ENCODE measurements around the gene PER2. TPM values are rescaled to one million over a fixed set of nuclear protein-coding genes. Genes with fewer than 3 reads are reported as not detected.
"Not testable (repeated sequence)": the region's sequence is repeated elsewhere in the genome, so short reads cannot be mapped to it uniquely, and the experiment has no call there.

The PER2 gene
- total RNA-seq (10 to 100 TPM; 12.9 to 14.2 TPM), polyA plus RNA-seq (4.3 TPM)

GRCh38 chr2:238287737-238288649 is at the start of gene PER2:
Gene PER2 (minus strand): TSS chr2:238288610. CDS start chr2:238277936, 10,674 bp downstream.
- no peaks in the 10 kb centered on the region for H3K27me3 Mint-ChIP-seq
- H3K4me3 Mint-ChIP-seq, result peak within 1 kb of the TSS; percentile 85 to 95 (median 90)
- peak in 3 of 5 donors; percentile 21 to 64 (median 25) for DNase-seq
- no peaks in the 10 kb centered on the region for H3K36me3 ChIP-seq (ENCODE audit: insufficient read depth, low read length)
- CTCF ChIA-PET, result interaction anchor here (1.4 kb wide), 1 partner anchor 9 kb away, joined by 3 read pairs; no protein-coding TSS in a partner anchor
- H3K4me1 Mint-ChIP-seq, result peaks cover 36 to 55% (median 43%) of the 10 kb centered on the region in 3 donors
- H3K4me3 ChIP-seq (ENCODE audit: low read length), result peak within 1 kb of the TSS; percentile 84
- H3K36me3 Mint-ChIP-seq, result peaks cover 0 to 5% (median 0%) of the 10 kb centered on the region in 3 donors
- no peaks in the 10 kb centered on the region for H3K9me3 ChIP-seq (ENCODE audit: low read length)
- POLR2A ChIA-PET, result interaction anchor here (1.4 to 2.0 kb wide), 2 partner anchors 48 to 57 kb away, joined by 3 to 8 read pairs; partner anchors contain the start of gene HES6
- H3K27ac ChIP-seq (ENCODE audit: low read depth, low read length), result peak within 1 kb of the TSS; percentile 91
- peaks cover 23% of the 10 kb centered on the region for H3K4me1 ChIP-seq (ENCODE audit: insufficient read depth, low read length)
- H3K27me3 ChIP-seq (ENCODE audit: insufficient read depth, low read length, poor library complexity, severe bottlenecking), result no peaks in the 10 kb centered on the region
- H3K9me3 Mint-ChIP-seq, result no peaks in the 10 kb centered on the region
- peak within 1 kb of the TSS; percentile 88 to 98 (median 94) for H3K27ac Mint-ChIP-seq

DNA sequence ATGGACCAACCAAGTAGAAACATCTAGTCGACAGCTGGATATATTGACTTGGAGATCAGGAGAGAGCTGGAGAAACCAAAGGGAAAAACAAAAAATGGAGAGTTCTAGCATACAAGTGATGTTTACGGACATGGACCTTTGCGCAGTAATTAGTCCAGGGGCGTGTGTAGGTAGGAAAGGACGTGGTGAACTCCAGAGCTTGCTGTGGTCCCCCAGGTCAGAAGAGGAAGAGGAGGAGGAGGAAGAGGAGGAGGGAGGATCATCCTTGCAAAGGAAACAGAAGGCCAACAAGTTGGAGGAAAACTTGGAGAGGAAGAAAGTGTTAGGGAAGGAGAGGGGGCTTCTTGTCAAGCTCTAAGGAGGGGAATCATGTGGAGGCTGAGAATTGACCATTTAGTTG is 49.4 kb upstream of the PER2 start:
- no peaks in the 10 kb centered on the region for H3K9me3 Mint-ChIP-seq
- CTCF ChIA-PET, result no interaction called here

DNA sequence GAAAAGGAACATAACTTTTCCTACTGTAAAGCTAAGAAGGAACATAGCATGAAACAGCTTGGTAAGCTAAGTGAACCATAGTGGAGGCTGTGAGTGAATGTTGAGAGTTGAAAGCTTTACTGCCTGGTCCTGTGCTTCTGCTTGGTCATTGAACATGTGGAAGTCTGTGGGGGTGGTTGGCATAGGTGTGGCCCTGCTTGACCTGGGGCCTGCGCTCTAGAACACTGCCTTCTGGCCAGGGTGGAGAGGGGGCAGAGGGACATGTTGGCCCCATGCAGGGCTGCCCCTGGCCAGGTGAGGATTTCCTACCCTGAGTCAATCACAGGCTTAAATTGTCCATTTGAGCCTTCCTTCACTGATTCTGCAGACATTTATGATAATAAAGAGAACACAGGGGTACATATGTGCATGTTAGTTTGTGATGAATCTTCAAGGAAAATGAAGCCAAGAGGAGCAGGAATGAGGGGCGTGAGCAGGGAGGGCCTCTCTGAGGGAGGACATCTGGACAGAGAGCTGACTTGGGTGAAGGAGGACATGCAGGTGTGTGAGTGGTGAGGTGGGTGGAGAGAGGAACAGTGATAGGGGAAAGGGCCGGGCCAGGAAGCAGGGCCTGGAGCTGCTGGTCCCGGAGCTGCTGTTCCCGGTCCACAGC is 48.5 kb upstream of the PER2 start:
- no peak overlapping the region for H3K27ac ChIP-seq (ENCODE audit: low read depth, low read length)
- no peak overlapping the region for H3K4me3 ChIP-seq (ENCODE audit: low read length)
- no peak for DNase-seq
- no peaks in the 10 kb centered on the region for H3K36me3 ChIP-seq (ENCODE audit: insufficient read depth, low read length)
- Mint-ChIP-seq H3K9me3 (no peaks in the 10 kb centered on the region), H3K27me3 (no peaks in the 10 kb centered on the region), H3K4me3 (no peak overlapping the region), H3K4me1 (peaks cover 3 to 18% (median 11%) of the 10 kb centered on the region in 3 donors), H3K27ac (peak overlapping the region in 4 of 8 donors; percentile 9 to 70 (median 32)), H3K36me3 (peaks cover 0 to 45% (median 13%) of the 10 kb centered on the region in 3 donors)
- H3K27me3 ChIP-seq (ENCODE audit: insufficient read depth, low read length, poor library complexity, severe bottlenecking), result no peaks in the 10 kb centered on the region
- ChIA-PET CTCF (no interaction called here), POLR2A (no interaction called here)
- no peaks in the 10 kb centered on the region for H3K4me1 ChIP-seq (ENCODE audit: insufficient read depth, low read length)
- H3K9me3 ChIP-seq (ENCODE audit: low read length), result no peaks in the 10 kb centered on the region

More for the DNA sequence above, 49.4 kb upstream of the PER2 start:
- no peaks in the 10 kb centered on the region for H3K27me3 ChIP-seq (ENCODE audit: insufficient read depth, low read length, poor library complexity, severe bottlenecking)
- H3K9me3 ChIP-seq (ENCODE audit: low read length), result no peaks in the 10 kb centered on the region
- Mint-ChIP-seq H3K27ac (peak overlapping the region in 2 of 8 donors; percentile 43 to 61), H3K27me3 (no peaks in the 10 kb centered on the region), H3K4me3 (no peak overlapping the region), H3K4me1 (peaks cover 3 to 18% (median 11%) of the 10 kb centered on the region in 3 donors), H3K36me3 (peaks cover 0 to 44% (median 13%) of the 10 kb centered on the region in 3 donors)
- POLR2A ChIA-PET, result no interaction called here
- no peaks in the 10 kb centered on the region for H3K36me3 ChIP-seq (ENCODE audit: insufficient read depth, low read length)
- DNase-seq, result no peak
- no peaks in the 10 kb centered on the region for H3K4me1 ChIP-seq (ENCODE audit: insufficient read depth, low read length)
- H3K4me3 ChIP-seq (ENCODE audit: low read length), result no peak overlapping the region
- no peak overlapping the region for H3K27ac ChIP-seq (ENCODE audit: low read depth, low read length)

- Histone ChIP-seq H3K4me1 (ENCODE audit: insufficient read depth, low read length) (no peaks in the 10 kb centered on the region), H3K27me3 (ENCODE audit: insufficient read depth, low read length, poor library complexity, severe bottlenecking) (no peaks in the 10 kb centered on the region), H3K27ac (ENCODE audit: low read depth, low read length) (no peak overlapping the region), H3K9me3 (ENCODE audit: low read length) (no peaks in the 10 kb centered on the region), H3K4me3 (ENCODE audit: low read length) (no peak overlapping the region), H3K36me3 (ENCODE audit: insufficient read depth, low read length) (no peaks in the 10 kb centered on the region)
- Mint-ChIP-seq H3K36me3 (peaks cover 0 to 47% (median 13%) of the 10 kb centered on the region in 3 donors), H3K4me3 (no peak overlapping the region), H3K27ac (peak overlapping the region in 1 of 8 donors; percentile 26), H3K9me3 (no peaks in the 10 kb centered on the region), H3K27me3 (no peaks in the 10 kb centered on the region), H3K4me1 (peaks cover 3 to 18% (median 11%) of the 10 kb centered on the region in 3 donors)
- DNase-seq, result no peak
- ChIA-PET POLR2A (no interaction called here), CTCF (no interaction called here)
These were observed 47.7 kb upstream of the PER2 start for GRCh38 chr2:238336151-238336550.

- H3K36me3 Mint-ChIP-seq, result peaks cover 0 to 49% (median 13%) of the 10 kb centered on the region in 3 donors
- CTCF ChIA-PET; H3K27ac ChIP-seq (ENCODE audit: low read depth, low read length); H3K36me3 ChIP-seq (ENCODE audit: insufficient read depth, low read length); H3K9me3 Mint-ChIP-seq; H3K4me1 ChIP-seq (ENCODE audit: insufficient read depth, low read length); H3K4me3 ChIP-seq (ENCODE audit: low read length); POLR2A ChIA-PET; H3K9me3 ChIP-seq (ENCODE audit: low read length); H3K4me3 Mint-ChIP-seq; H3K27ac Mint-ChIP-seq; H3K27me3 ChIP-seq (ENCODE audit: insufficient read depth, low read length, poor library complexity, severe bottlenecking); H3K27me3 Mint-ChIP-seq; DNase-seq: not testable (repeated sequence)
- H3K4me1 Mint-ChIP-seq, result peaks cover 3 to 18% (median 11%) of the 10 kb centered on the region in 3 donors
These were observed 47.2 kb upstream of the PER2 start for GRCh38 chr2:238335591-238335990.

- H3K27ac ChIP-seq (ENCODE audit: low read depth, low read length), result no peak overlapping the region
- no peaks in the 10 kb centered on the region for H3K36me3 ChIP-seq (ENCODE audit: insufficient read depth, low read length)
- peaks cover 2 to 49% (median 13%) of the 10 kb centered on the region in 3 donors for H3K36me3 Mint-ChIP-seq
- no peaks in the 10 kb centered on the region for H3K9me3 Mint-ChIP-seq
- ChIA-PET POLR2A (no interaction called here), CTCF (no interaction called here)
- no peaks in the 10 kb centered on the region for H3K9me3 ChIP-seq (ENCODE audit: low read length)
- H3K27me3 Mint-ChIP-seq, result no peaks in the 10 kb centered on the region
- no peaks in the 10 kb centered on the region for H3K27me3 ChIP-seq (ENCODE audit: insufficient read depth, low read length, poor library complexity, severe bottlenecking)
- no peak overlapping the region for H3K4me3 ChIP-seq (ENCODE audit: low read length)
- H3K4me1 ChIP-seq (ENCODE audit: insufficient read depth, low read length), result no peaks in the 10 kb centered on the region
- peak overlapping the region in 1 of 8 donors; percentile 59 for H3K27ac Mint-ChIP-seq
- no peak overlapping the region for H3K4me3 Mint-ChIP-seq
- no peak for DNase-seq
- peaks cover 3 to 15% (median 11%) of the 10 kb centered on the region in 3 donors for H3K4me1 Mint-ChIP-seq
These were observed 46.5 kb upstream of the PER2 start for GRCh38 chr2:238334885-238335284.

GRCh38 chr2:238331916-238332315 is 43.5 kb upstream of the PER2 start:
- Histone ChIP-seq H3K27me3 (ENCODE audit: insufficient read depth, low read length, poor library complexity, severe bottlenecking) (no peaks in the 10 kb centered on the region), H3K9me3 (ENCODE audit: low read length) (no peaks in the 10 kb centered on the region), H3K4me1 (ENCODE audit: insufficient read depth, low read length) (no peaks in the 10 kb centered on the region), H3K4me3 (ENCODE audit: low read length) (no peak overlapping the region), H3K36me3 (ENCODE audit: insufficient read depth, low read length) (no peaks in the 10 kb centered on the region), H3K27ac (ENCODE audit: low read depth, low read length) (no peak overlapping the region)
- Mint-ChIP-seq H3K4me3 (no peak overlapping the region), H3K27ac (no peak overlapping the region), H3K9me3 (no peaks in the 10 kb centered on the region), H3K36me3 (peaks cover 16 to 67% (median 22%) of the 10 kb centered on the region in 3 donors), H3K27me3 (no peaks in the 10 kb centered on the region), H3K4me1 (peaks cover 0 to 1% (median 0%) of the 10 kb centered on the region in 3 donors)
- ChIA-PET CTCF (no interaction called here), POLR2A (no interaction called here)
- no peak for DNase-seq

DNA sequence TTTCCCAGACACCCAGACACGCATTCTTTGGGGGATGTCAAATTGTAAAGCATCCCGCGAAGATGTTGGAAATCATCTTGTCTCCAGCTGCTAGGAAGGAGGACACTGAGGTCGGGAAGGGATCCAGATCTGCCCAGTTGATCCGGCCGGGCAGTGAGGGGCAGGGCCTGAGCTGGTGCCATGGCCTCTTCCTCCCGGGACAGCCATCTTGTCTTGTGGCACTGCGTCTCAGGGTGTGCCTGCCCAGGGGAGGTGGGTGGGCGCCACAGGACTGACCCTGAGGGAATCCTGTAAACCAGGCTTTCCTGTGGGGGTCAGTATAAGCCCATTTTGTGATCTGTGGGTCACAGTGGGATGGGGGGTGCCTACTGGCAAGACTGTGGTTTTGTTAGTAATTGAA is 42.0 kb upstream of the PER2 start:
- Histone ChIP-seq H3K9me3 (ENCODE audit: low read length) (no peaks in the 10 kb centered on the region), H3K36me3 (ENCODE audit: insufficient read depth, low read length) (no peaks in the 10 kb centered on the region), H3K4me3 (ENCODE audit: low read length) (no peak overlapping the region), H3K4me1 (ENCODE audit: insufficient read depth, low read length) (no peaks in the 10 kb centered on the region), H3K27ac (ENCODE audit: low read depth, low read length) (no peak overlapping the region), H3K27me3 (ENCODE audit: insufficient read depth, low read length, poor library complexity, severe bottlenecking) (no peaks in the 10 kb centered on the region)
- H3K4me1 Mint-ChIP-seq, result peaks cover 0 to 4% (median 0%) of the 10 kb centered on the region in 3 donors
- no peak overlapping the region for H3K4me3 Mint-ChIP-seq
- no peaks in the 10 kb centered on the region for H3K9me3 Mint-ChIP-seq
- peaks cover 16 to 71% (median 21%) of the 10 kb centered on the region in 3 donors for H3K36me3 Mint-ChIP-seq
- no peaks in the 10 kb centered on the region for H3K27me3 Mint-ChIP-seq
- ChIA-PET POLR2A (no interaction called here), CTCF (no interaction called here)
- DNase-seq, result no peak
- no peak overlapping the region for H3K27ac Mint-ChIP-seq

Data from CD8-positive, alpha-beta memory T cell (primary cell).